NCI-H510A treated with DMSO at 0.1 percent for 48 hours (cell line): ENCODE data around the gene SCOC.
"Not testable (repeated sequence)": the region's sequence is repeated elsewhere in the genome, so short reads cannot be mapped to it uniquely, and the experiment has no call there.

ENCODE experiments used
- DNase-seq: peaks from one replicate; lab custom pipeline; 2025; lab: John Stamatoyannopoulos, UW

The SCOC gene

DNA sequence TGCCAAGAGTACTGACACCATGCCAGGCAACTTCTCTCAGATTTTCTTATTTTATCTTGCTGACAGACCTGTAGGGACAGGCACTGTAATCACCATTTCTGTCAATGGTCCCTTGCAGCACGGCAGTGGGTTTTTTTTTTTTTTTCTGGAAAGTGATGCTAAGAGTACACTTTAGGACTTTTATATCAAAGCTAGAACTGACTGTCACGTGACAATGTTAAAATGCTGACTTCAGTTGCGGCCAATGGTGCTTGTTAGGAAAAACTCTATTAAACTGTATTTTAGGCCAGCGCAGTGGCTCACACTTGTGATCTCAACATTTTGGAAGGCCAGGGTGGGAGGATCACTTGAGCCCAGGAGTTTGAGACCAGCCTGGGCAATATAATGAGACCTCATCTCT is 12.3 kb upstream of the SCOC start:
- no peak for DNase-seq

DNA sequence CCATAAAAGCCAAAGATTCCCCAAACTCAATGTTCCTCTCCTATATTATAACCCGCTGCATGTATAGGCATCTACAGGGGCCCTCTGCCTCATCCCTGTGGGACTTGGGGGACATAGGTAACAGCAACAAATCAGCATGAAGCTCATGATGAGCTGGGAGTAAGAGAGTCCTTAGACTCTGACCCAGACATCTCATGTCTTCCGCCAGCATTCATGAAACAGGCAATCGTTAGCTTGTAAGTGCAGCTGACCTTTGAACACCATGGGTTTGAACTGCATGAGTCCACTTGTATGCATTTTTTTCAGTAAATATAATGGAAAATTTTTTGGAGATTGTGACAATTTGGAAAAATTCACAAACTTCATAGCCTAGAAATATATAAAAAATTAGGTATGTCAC is 10.4 kb upstream of the SCOC start:
- no peak for DNase-seq

DNA sequence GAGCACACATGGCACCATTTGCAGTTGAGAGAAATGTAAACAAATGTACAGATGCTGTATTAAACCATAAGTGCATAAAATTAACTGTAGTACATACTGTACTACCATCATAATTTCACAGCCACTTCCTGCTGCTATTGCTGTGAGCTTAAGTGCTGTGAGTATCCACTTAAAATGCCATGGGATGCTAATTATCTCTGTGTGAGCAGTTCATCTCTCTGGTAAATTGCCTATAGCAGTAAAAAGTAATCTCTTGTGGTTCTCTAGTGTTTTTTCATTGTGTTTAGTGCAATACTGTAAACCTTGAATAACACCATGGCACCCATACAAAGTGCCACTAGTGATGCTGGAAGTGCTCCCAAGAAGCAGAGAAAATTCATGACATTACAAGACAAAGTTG is 9.9 kb upstream of the SCOC start:
- peak; percentile 30 for DNase-seq

DNA sequence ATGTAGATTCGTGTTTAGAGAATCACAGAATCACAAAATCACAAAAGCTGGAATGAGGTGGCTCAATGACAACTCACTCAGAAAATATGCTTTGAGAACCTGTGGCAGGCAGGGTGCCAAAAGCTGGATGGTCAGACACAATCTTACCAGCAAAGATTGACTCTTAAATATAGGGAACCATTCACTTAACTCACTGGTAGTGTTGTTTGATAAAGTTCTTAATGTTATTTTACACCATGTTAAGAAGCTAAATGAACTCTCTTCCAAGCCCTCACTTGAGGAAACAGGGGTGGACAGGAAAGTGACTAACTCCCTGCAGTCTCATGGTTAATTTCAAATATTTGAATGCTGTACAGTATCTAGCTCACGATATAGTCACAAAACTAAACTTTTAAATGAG is 5.7 kb upstream of the SCOC start:
- no peak for DNase-seq

DNA sequence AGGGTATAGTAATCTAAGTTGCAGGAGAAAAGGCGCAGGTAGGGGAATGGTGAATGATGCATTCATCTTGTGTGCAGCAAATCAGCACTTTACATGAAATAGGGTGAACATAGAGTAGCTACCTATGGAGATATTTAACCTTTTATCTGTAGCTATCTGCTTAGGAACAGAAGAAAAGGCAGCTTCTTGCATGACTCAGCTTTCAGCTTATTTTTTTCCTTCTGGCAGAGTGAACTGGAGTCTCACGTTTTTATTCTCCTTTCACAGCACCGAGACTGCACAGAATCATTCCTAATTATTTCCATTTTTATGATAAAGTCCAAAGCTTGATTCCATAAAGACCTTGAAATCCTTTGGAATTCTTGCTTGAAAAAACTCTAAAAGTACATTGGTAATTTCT is 4.8 kb upstream of the SCOC start:
- no peak for DNase-seq

DNA sequence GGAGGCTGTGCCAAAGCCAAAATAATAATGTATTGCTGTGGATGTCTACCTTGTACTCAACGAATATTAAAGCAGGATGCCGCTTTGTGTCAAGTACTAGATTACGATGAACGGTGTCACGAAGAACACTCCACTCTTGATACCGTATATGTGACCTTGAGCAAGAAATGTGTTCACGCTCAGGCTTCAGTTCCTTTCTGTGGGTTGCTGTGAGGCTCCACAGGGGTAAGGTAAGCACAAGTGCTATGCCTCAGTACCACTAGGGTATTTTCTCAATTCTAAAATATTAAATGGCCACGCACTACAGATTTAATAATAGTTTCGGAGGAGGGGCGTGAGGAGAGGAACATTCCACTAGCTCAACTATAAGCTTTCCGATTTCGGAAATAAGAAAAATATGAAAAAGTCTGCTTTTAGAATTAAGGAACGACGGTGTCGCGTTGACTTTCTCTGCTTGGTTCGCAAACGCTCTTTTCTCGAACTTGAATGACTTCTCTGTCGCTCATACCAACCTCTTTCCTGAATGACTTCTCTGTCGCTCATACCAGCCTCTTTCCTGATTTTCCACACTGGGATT is 607 bp upstream of the SCOC start:
- peak; percentile 59 for DNase-seq

DNA sequence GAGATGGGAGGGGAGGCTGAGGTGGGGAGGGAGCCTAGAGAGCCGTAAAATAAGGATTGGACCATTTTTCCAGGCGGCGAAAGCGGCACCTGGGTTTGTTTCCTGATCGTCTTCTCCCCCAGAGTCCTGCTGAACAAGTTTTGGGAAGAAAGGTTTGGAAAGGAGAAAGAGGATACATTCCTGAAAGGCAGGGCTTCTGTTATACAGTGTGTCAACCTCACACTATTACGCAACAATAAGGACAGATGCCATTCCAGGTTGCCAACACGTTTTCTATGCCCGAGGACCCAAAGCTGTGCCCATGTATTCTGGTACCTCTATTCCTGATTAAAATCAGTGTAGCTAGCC is 658 bp downstream of the SCOC start:
- DNase-seq: no peak

DNA sequence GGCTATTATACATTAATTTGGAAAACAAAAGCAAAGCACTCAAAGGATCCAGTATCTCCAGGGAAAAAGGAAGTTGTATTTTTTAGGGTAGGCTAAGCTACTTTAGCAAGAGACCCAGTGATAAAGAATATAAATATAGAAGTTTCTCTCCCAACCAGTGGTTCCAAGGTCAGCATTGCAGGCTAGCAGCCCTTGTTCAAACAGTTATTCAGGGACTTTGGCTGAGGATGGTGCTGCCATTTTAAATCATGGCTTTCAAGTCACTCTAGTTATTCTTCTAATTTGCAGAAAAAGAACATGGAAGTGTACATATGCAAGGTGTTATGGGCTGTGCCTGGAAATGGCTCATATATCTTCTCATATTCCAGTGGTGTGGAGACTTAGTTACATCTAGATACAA is 9.3 kb downstream of the SCOC start:
- DNase-seq: no peak

DNA sequence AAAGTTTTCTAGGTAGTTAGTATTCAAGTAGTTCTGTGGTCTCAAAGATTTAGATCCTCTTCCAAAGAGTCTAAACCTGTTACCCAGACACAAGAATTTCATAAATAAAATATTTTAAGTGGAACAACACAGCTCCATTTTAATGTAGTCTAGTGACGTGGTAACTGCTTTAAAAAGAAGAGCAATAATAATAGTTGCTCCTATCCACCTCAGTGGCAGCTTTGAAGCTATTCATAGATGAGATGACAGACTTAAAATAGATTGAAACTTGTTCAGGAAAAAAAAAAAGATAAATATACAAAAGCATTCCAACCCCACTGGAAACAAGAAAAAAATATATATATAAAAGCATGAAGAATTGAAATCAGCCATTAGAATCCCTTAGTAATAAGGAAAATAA is 14.6 kb downstream of the SCOC start:
- DNase-seq: no peak

DNA sequence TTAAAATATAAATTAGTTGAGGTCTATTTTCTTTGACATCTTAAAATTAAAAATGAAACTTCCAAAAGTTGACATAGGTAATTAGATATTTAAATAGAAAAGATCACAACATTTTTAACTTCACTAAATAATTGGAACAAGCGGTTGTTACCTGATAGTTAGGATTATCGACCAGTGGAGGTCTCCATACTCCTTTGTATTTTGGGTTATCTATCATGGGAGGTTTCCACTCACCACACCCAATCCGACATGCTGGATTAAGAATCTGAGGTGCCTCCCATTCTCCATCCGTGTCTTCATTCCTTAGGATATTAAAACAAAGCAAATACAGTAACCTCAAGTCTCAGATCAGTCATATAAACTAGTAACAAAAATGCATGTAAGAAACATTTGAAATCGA is 22.2 kb downstream of the SCOC start:
- DNase-seq: no peak

DNA sequence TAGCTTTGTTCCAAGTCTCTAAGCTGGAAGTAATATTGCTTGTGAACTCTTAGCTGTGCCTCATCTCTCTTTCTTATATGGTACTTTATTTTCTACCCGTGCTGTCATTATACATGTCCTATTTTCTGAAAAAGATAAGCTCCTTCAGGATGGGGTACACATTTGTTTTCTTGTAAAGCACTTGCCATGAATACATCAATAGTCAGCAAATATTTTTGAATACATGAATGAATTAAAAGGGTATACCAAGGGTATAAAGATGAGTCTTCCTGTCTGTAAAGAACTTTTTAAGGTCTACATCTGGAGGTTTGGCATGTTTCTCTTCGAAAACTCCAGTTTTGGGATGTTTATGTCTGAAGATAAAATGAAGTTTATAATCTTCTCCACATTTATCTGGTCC is 26.7 kb downstream of the SCOC start:
- no peak for DNase-seq

DNA sequence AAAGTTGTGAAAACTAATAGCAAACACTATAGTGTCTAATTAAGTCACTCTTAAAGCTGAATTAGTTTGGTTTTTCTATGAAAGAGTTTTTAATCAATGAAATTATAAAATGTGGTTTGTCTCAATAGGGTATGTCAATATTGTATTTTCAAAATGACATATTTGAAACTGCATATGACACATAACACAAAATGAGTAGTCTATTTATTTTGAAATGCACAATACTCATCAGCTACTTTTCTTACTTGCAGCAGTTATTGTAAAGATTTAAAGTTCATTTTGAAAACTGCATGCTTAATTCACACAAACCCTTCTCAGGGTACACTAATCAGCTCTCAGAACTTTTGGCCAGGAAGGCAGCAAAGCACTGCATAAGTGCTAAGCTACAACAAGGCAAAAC is 32.8 kb downstream of the SCOC start:
- no peak for DNase-seq

DNA sequence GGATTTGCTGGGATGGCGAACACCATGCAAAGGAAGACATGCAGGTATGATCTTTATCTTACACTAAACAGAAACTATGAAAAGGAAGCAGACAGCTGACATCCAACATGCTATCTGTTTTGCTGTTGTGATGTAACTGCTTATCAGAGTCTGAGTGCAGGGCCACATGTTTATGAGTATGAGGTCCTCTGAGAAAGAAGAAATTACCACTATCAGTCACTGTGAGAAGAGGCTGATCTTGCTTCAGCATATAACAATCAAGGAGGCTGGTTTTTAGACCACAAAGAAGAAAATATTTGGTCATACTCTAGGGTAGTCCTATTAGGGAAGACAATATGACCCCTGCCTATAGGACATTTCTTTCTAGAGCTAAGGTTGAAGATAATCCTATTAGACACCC is 35.5 kb downstream of the SCOC start:
- no peak for DNase-seq

DNA sequence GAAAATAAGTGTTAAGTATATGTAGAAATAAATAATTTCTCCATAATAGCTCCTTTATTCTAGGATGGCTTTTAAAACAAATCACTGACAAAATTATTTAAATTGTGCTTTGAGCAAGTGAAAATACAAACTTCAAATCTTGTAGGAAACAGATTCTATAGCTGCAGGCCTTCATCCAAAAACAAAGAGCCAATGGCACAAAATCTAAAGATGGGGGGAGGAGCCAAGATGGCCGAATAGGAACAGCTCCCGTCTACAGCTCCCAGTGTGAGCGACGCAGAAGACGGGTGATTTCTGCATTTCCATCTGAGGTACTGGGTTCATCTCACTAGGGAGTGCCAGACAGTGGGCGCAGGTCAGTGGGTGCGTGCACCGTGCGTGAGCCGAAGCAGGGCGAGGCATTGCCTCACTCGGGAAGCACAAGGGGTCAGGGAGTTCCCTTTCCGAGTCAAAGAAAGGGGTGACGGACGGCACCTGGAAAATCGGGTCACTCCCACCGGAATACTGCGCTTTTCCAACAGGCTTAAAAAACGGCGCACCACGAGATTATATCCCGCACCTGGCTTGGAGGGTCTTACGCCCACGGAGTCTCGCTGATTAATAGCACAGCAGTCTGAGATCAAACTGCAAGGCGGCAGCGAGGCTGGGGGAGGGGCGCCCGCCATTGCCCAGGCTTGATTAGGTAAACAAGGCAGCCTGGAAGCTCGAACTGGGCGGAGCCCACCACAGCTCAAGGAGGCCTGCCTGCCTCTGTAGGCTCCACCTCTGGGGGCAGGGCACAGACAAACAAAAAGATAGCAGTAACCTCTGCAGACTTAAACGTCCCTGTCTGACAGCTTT is 39.9 kb downstream of the SCOC start:
- not testable (repeated sequence) for DNase-seq

DNA sequence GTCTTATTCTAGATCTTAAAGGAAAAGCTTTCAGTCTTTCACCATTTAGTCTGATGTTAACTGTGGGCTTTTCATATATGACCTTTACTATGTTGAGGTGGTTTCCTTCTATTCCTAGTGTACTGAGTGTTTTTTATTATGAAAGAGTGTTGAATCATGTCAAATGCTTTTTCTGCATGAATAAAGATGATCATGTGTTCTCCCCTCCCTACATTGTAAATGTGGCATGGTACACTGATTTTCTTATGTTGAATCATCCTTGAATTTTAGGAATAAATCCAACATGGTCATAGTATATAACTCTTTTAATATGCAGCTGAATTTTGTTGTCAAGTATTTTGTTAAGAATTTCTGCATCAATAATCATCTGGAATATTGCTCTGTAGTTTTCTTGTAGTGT is 49.7 kb downstream of the SCOC start:
- DNase-seq: no peak

DNA sequence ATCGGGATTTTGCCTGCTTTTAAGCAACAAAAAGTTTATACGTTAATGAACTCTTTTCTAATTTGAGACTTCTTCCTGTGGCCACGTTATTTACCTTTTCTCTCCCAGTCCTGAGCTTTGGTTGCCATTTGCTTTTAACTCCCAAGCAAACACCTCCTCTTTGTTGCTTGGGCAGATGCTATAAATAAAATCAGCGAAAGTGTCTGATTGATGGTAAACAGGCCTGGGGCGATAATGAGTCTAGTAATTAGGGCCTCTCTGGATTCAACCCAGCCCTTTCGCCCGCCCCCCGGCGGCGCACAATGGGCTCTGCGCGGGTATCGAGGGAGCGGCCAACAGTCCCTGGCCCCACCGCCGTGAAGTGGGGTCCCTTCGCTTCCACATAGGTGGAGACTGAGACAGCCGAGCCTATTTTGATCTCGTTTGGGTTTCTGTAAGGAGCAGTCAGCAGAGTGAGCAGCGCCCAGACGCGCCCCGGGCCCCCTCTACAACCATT is 53.2 kb downstream of the SCOC start:
- peak; percentile 23 for DNase-seq

DNA sequence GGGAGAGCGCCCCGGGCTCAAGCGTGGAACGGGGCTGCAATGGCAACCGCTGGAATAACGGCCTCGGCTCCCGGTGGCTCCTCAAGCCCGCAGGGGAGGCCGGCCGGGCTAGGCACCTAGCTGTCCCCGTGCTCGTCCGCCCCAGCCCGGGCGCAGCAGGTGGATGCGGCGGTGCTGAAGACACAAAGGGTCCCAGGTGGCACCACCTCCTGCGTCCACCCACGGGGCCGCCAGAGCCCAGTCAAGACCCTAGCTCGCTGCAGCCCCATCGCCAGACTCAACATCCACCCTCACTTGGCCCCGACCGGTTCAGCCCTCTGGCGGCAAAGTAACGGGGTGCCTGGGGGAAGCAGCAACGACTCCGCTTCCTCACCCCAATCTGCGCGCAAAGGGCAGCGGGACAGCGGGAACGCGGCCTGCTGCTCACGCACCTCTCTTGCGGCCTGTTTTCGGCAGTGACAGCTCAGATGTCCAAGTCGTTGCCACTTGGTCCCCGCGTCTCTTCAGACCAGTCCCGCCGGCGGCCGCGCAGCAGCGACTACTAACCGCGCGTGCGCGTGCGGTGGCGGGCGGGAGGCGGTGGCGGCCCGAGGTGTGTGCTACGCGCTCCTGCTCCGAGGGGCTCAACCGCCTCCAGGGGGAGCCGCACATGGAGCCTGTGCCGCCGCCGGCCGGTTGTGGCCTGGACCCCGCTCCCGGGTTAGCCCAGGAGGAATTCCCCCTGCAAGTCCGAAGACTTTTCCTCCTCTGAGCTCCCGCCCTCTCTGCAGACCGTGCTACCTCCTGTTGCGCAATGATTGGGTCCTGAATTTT is 53.9 kb downstream of the SCOC start, which contains the start of gene CLGN:
Gene CLGN, minus strand, starts transcription at position 543 of the 813 bp plus-strand sequence. CDS start 14,570 bp downstream, outside the sequence.
- DNase-seq: peak; percentile 68

DNA sequence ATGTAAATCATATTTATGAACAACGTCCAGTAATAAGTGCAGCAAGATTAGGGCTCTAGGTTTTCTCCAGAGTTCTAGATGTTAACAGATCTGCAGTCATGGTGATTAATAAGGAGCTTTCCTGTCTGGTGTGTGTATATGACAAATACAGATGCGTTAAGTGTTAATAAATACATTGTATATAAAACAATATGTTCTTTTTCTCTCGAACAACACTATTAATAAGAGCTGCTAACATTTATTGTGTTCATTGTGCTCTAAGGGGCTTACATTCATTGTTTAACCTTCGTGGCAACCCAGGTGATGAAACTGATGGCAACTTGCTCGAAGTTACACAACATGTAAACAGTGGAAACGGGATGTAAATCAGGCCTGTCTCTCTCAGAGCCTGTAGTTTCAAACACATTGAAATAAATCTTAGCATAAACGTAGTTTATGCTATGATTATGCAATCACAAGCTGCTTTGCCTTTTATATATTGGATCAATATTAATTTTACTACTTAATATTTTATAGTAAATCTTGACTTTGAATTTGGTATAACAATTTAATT is 54.5 kb downstream of the SCOC start:
- DNase-seq: no peak
